Activated T-helper 1 cell treated with anti-CD3 and anti-CD28 coated beads, Interleukin-12 subunit alpha, Interleukin-12 subunit beta, Interleukin-2, Interleukin-4 antibody, amounts not matched to agents 30 ng/mL and 10 ng/mL and 1 ng/mL, durations not matched to agents 14 hours and 24 hours and 36 hours (primary cell): ENCODE measurements around the gene ACOT6. TPM values are rescaled to one million over a fixed set of nuclear protein-coding genes. Genes with fewer than 3 reads are reported as not detected.
"Not testable (repeated sequence)": the region's sequence is repeated elsewhere in the genome, so short reads cannot be mapped to it uniquely, and the experiment has no call there.

Experiments used
- DNase-seq: peaks from one replicate; pipeline ENCODE4 v3.0.0; 2021; ENCODE audit warnings: low spot score
- H3K27ac Mint-ChIP-seq: one replicate; pipeline ENCODE4 v1.8.0; 2021; ENCODE audit warnings: mild to moderate bottlenecking, mixed read lengths
- H3K27me3 Mint-ChIP-seq: one replicate; pipeline ENCODE4 v1.8.0; 2022; ENCODE audit warnings: mild to moderate bottlenecking, moderate library complexity, mixed read lengths; ENCODE audit not compliant: insufficient read depth
- H3K36me3 Mint-ChIP-seq: one replicate; pipeline ENCODE4 v1.8.0; 2021; ENCODE audit warnings: low read depth, mixed read lengths
- H3K4me1 Mint-ChIP-seq: one replicate; pipeline ENCODE4 v1.8.0; 2021; ENCODE audit warnings: low read depth, mixed read lengths
- H3K4me3 Mint-ChIP-seq: one replicate; pipeline ENCODE4 v1.8.0; 2021; ENCODE audit warnings: mild to moderate bottlenecking, moderate library complexity, mixed read lengths
- H3K9me3 Mint-ChIP-seq: one replicate; pipeline ENCODE4 v1.8.0; 2021; ENCODE audit warnings: mixed read lengths
- intact Hi-C: fragments of 100-400 bp; cut with micrococcal nuclease; formaldehyde crosslinking; loops from one replicate; pipeline ENCODE4 v1.15.1; 2024
- total RNA-seq: library from RNA; stranded (reverse); gene quantifications from 2 replicates; pipeline ENCODE4 v1.2.3, GENCODE V29; 2022

ACOT6 gene
- total RNA-seq, 1 donor from 2014 or later = not detected

- DNase-seq, H3K4me3 Mint-ChIP-seq, H3K36me3 Mint-ChIP-seq, H3K27ac Mint-ChIP-seq, intact Hi-C loops, H3K4me1 Mint-ChIP-seq, H3K9me3 Mint-ChIP-seq: not testable (repeated sequence)
- H3K27me3 Mint-ChIP-seq = peaks cover 36% of the 10 kb centered on the region
These were observed 24.0 kb downstream of the ACOT6 start for GRCh38 chr14:73636355-73636754.

- Mint-ChIP-seq H3K9me3 (no peaks in the 10 kb centered on the region), H3K27me3 (peaks cover 29% of the 10 kb centered on the region), H3K36me3 (no peaks in the 10 kb centered on the region), H3K4me1 (peaks cover 6% of the 10 kb centered on the region), H3K4me3 (no peak overlapping the region), H3K27ac (no peak overlapping the region)
- no peak for DNase-seq
- intact Hi-C loops = no loop called here
These were observed 25.5 kb downstream of the ACOT6 start for GRCh38 chr14:73637830-73638229.

GRCh38 chr14:73640796-73641365, 28.6 kb downstream of the ACOT6 start:
- no peak for DNase-seq
- intact Hi-C loops = no loop called here
- no peak overlapping the region for H3K4me3 Mint-ChIP-seq
- H3K4me1 Mint-ChIP-seq = peaks cover 13% of the 10 kb centered on the region
- H3K27me3 Mint-ChIP-seq = peaks cover 10% of the 10 kb centered on the region
- no peaks in the 10 kb centered on the region for H3K36me3 Mint-ChIP-seq
- no peak overlapping the region for H3K27ac Mint-ChIP-seq
- H3K9me3 Mint-ChIP-seq = no peaks in the 10 kb centered on the region

GRCh38 chr14:73644531-73645247, 32.4 kb downstream of the ACOT6 start, which contains the start of gene DNAL1:
Gene DNAL1 (plus strand): TSS chr14:73644986. CDS start chr14:73645040, 54 bp downstream.
- Mint-ChIP-seq H3K9me3 (no peaks in the 10 kb centered on the region), H3K27me3 (no peaks in the 10 kb centered on the region)
- peak; percentile 92 for DNase-seq

GRCh38 chr14:73645248-73645610, 32.9 kb downstream of the ACOT6 start:
- H3K27ac Mint-ChIP-seq = peak overlapping the region; percentile 71
- intact Hi-C loops = loop anchor here (1.0 to 5.0 kb wide), 8 partner anchors 52 to 586 kb away; partner anchors contain the start of genes ACOT2, ALDH6A1, LIN52 and RBM25
- peak overlapping the region; percentile 86 for H3K4me3 Mint-ChIP-seq
- no peaks in the 10 kb centered on the region for H3K36me3 Mint-ChIP-seq
- H3K27me3 Mint-ChIP-seq = no peaks in the 10 kb centered on the region
- DNase-seq = no peak
- no peaks in the 10 kb centered on the region for H3K9me3 Mint-ChIP-seq
- H3K4me1 Mint-ChIP-seq = peaks cover 15% of the 10 kb centered on the region

More at GRCh38 chr14:73644531-73645247, 32.4 kb downstream of the ACOT6 start, which contains the start of gene DNAL1:
- intact Hi-C loops = loop anchor here (1.0 to 5.0 kb wide), 10 partner anchors 11 to 586 kb away; partner anchors contain the start of genes ACOT2, ALDH6A1, LIN52 and RBM25
- Mint-ChIP-seq H3K27ac (peak within 1 kb of the TSS; percentile 71), H3K36me3 (no peaks in the 10 kb centered on the region), H3K4me1 (peaks cover 15% of the 10 kb centered on the region), H3K4me3 (peak within 1 kb of the TSS; percentile 86)

GRCh38 chr14:73651005-73651404, 38.7 kb downstream of the ACOT6 start:
- Mint-ChIP-seq H3K36me3 (no peaks in the 10 kb centered on the region), H3K4me3 (no peak overlapping the region), H3K4me1 (peaks cover under 1% of the 10 kb centered on the region), H3K9me3 (no peaks in the 10 kb centered on the region), H3K27me3 (no peaks in the 10 kb centered on the region), H3K27ac (no peak overlapping the region)
- no peak for DNase-seq
- intact Hi-C loops = no loop called here

- H3K4me1 Mint-ChIP-seq = no peaks in the 10 kb centered on the region
- DNase-seq = no peak
- intact Hi-C loops = no loop called here
- no peaks in the 10 kb centered on the region for H3K9me3 Mint-ChIP-seq
- H3K27ac Mint-ChIP-seq = no peak overlapping the region
- H3K27me3 Mint-ChIP-seq = no peaks in the 10 kb centered on the region
- H3K36me3 Mint-ChIP-seq = no peaks in the 10 kb centered on the region
- H3K4me3 Mint-ChIP-seq = no peak overlapping the region
These were observed 43.5 kb downstream of the ACOT6 start for GRCh38 chr14:73655851-73656250.

- DNase-seq, H3K4me3 Mint-ChIP-seq, H3K9me3 Mint-ChIP-seq, H3K36me3 Mint-ChIP-seq, H3K27ac Mint-ChIP-seq, H3K27me3 Mint-ChIP-seq, intact Hi-C loops, H3K4me1 Mint-ChIP-seq: not testable (repeated sequence)
These were observed 46.9 kb downstream of the ACOT6 start for GRCh38 chr14:73659202-73659601.

- intact Hi-C loops = no loop called here
- Mint-ChIP-seq H3K27me3 (no peaks in the 10 kb centered on the region), H3K4me1 (no peaks in the 10 kb centered on the region), H3K9me3 (no peaks in the 10 kb centered on the region), H3K36me3 (peaks cover 2% of the 10 kb centered on the region), H3K4me3 (no peak overlapping the region), H3K27ac (no peak overlapping the region)
- no peak for DNase-seq
These were observed 48.2 kb downstream of the ACOT6 start for GRCh38 chr14:73660511-73660910.

- no peak for DNase-seq
- intact Hi-C loops = no loop called here
- Mint-ChIP-seq H3K27ac (no peak overlapping the region), H3K36me3 (peaks cover 2% of the 10 kb centered on the region), H3K27me3 (no peaks in the 10 kb centered on the region), H3K4me3 (no peak overlapping the region), H3K9me3 (no peaks in the 10 kb centered on the region), H3K4me1 (no peaks in the 10 kb centered on the region)
These were observed 49.6 kb downstream of the ACOT6 start for GRCh38 chr14:73661872-73662271.

GRCh38 chr14:73662487-73662943, 50.2 kb downstream of the ACOT6 start:
- Mint-ChIP-seq H3K4me1 (no peaks in the 10 kb centered on the region), H3K4me3 (no peak overlapping the region), H3K36me3 (peaks cover 2% of the 10 kb centered on the region), H3K27me3 (no peaks in the 10 kb centered on the region), H3K27ac (no peak overlapping the region), H3K9me3 (no peaks in the 10 kb centered on the region)
- intact Hi-C loops = no loop called here
- no peak for DNase-seq

- H3K9me3 Mint-ChIP-seq = no peaks in the 10 kb centered on the region
- no peak for DNase-seq
- H3K27ac Mint-ChIP-seq = no peak overlapping the region
- H3K36me3 Mint-ChIP-seq = peaks cover 2% of the 10 kb centered on the region
- H3K27me3 Mint-ChIP-seq = no peaks in the 10 kb centered on the region
- intact Hi-C loops = no loop called here
- no peaks in the 10 kb centered on the region for H3K4me1 Mint-ChIP-seq
- no peak overlapping the region for H3K4me3 Mint-ChIP-seq
These were observed 51.4 kb downstream of the ACOT6 start for GRCh38 chr14:73663548-73664212.

GRCh38 chr14:73665130-73665529, 52.8 kb downstream of the ACOT6 start:
- no peaks in the 10 kb centered on the region for H3K4me1 Mint-ChIP-seq
- no peaks in the 10 kb centered on the region for H3K27me3 Mint-ChIP-seq
- peaks cover 2% of the 10 kb centered on the region for H3K36me3 Mint-ChIP-seq
- DNase-seq = no peak
- no peaks in the 10 kb centered on the region for H3K9me3 Mint-ChIP-seq
- H3K27ac Mint-ChIP-seq = no peak overlapping the region
- H3K4me3 Mint-ChIP-seq = no peak overlapping the region
- intact Hi-C loops = no loop called here
